T-helper 17 cell (primary cell): ENCODE data around the gene LRRC72. TPM values are rescaled to one million over a fixed set of nuclear protein-coding genes. Genes with fewer than 3 reads are reported as not detected.
"Not testable (repeated sequence)": the region's sequence is repeated elsewhere in the genome, so short reads cannot be mapped to it uniquely, and the experiment has no call there.

ENCODE experiments used
- ATAC-seq: fragments of 150-1000 bp; cut with Tn5 transposase; 2 replicates; pipeline ENCODE4 v1.10.0; 2021; ENCODE audit warnings: mild to moderate bottlenecking, moderate library complexity
- DNase-seq, 3 donors: peaks; one replicate each; pipeline versions ENCODE4 v3.0.0 to v3.0.0-alpha.2; 2020 to 2021
- H3K9me3 ChIP-seq: one replicate; pipeline ENCODE4 v1.7.0; 2013; ENCODE audit warnings: low read length, mild to moderate bottlenecking; ENCODE audit not compliant: control insufficient read depth, poor library complexity, severe bottlenecking
- H3K27ac Mint-ChIP-seq: one replicate; pipeline ENCODE4 v1.8.0; 2022; ENCODE audit warnings: mild to moderate bottlenecking, moderate library complexity, mixed read lengths
- H3K27me3 Mint-ChIP-seq: one replicate; pipeline ENCODE4 v1.8.0; 2022; ENCODE audit warnings: mixed read lengths
- H3K36me3 Mint-ChIP-seq: one replicate; pipeline ENCODE4 v1.8.0; 2022; ENCODE audit warnings: low read depth, mixed read lengths
- H3K4me1 Mint-ChIP-seq: one replicate; pipeline ENCODE4 v1.8.0; 2022; ENCODE audit warnings: mild to moderate bottlenecking, mixed read lengths
- H3K4me3 Mint-ChIP-seq: one replicate; pipeline ENCODE4 v1.8.0; 2022; ENCODE audit warnings: mild to moderate bottlenecking, moderate library complexity, mixed read lengths
- total RNA-seq, 4 donors: library from RNA in 2 of 4; stranded (reverse) in 2 of 4; gene quantifications; one replicate each; pipeline ENCODE4 v1.2.3 and lab custom pipeline; 2022 to 2026

Gene LRRC72
- total RNA-seq, 2 donors from 2014 or later: not detected

DNA sequence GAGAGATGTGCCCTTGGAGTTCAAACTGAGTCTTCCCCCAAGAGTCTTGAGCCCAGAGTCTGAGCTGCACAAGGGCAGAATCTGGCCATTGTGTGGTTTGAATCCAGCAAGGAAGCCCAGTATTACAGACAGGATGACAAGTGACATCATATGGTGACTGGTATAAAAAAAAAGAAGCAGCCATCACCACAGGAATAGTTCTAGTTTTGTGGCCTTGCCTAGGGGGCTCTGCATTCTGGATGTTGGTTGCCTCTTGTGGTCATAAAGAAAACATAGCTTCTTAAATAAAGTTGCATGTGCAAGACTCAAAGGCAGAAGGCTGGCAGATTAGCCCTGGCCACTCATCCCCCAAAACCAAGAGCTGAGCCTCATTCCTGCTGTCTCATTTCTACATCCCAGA, 16.8 kb upstream of the LRRC72 start:
- Mint-ChIP-seq H3K4me1 (peaks cover 2% of the 10 kb centered on the region), H3K27ac (no peak overlapping the region), H3K4me3 (no peak overlapping the region), H3K27me3 (peaks cover 5% of the 10 kb centered on the region), H3K36me3 (no peaks in the 10 kb centered on the region)
- DNase-seq: no peak
- no peak for ATAC-seq
- H3K9me3 ChIP-seq: no peaks in the 10 kb centered on the region

DNA sequence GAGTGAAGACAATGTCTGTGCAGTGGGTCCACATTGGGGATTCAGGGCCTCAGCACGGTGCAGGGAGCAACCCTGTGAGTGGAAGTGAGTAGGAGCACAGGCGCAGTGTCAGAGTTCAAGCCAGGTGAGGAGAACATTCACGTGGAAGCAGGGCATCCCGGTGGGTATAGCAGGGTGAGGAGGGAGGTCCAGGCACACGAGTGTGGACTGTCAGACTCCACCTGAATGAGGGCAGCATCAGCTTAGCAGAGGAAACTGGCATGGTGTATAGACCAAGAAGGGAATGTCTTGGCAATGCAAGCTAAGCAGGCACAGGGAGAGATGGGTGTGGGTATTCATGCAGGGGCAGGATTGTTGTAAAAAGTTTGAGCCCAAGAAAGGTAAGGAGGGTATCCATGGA, 15.3 kb upstream of the LRRC72 start:
- no peak overlapping the region for H3K4me3 Mint-ChIP-seq
- H3K4me1 Mint-ChIP-seq: no peaks in the 10 kb centered on the region
- DNase-seq (no peak), ATAC-seq (no peak)
- peaks cover 5% of the 10 kb centered on the region for H3K27me3 Mint-ChIP-seq
- H3K9me3 ChIP-seq: no peaks in the 10 kb centered on the region
- no peak overlapping the region for H3K27ac Mint-ChIP-seq
- no peaks in the 10 kb centered on the region for H3K36me3 Mint-ChIP-seq

DNA sequence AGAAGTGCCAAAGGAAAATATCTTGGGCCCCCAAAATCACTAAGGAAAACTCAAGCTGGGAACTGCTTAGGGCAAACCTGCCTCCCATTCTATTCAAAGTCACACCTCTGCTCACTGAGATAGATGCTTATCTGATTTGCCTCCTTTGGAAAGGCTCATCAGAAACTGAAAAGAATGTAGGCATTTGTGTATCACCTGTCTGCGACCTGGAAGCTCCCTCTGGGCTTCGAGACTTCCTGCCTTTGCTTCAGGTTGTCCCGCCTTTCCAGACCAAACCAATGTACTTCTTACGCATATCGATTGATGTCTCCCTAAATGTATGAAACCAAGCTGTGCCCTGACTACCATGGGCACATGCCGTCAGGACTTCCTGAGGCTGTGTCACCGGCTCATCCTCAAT, 14.5 kb upstream of the LRRC72 start:
- ATAC-seq: no peak
- peaks cover 5% of the 10 kb centered on the region for H3K27me3 Mint-ChIP-seq

GRCh38 chr7:16514271-16514670, 12.4 kb upstream of the LRRC72 start:
- Mint-ChIP-seq H3K27me3 (peaks cover 5% of the 10 kb centered on the region), H3K4me1 (no peaks in the 10 kb centered on the region), H3K36me3 (no peaks in the 10 kb centered on the region), H3K27ac (no peak overlapping the region), H3K4me3 (no peak overlapping the region)
- ATAC-seq (no peak), DNase-seq (no peak)
- no peaks in the 10 kb centered on the region for H3K9me3 ChIP-seq

More for the DNA sequence above, 14.5 kb upstream of the LRRC72 start:
- no peaks in the 10 kb centered on the region for H3K4me1 Mint-ChIP-seq
- H3K9me3 ChIP-seq: no peaks in the 10 kb centered on the region
- H3K4me3 Mint-ChIP-seq: no peak overlapping the region
- DNase-seq: no peak
- no peak overlapping the region for H3K27ac Mint-ChIP-seq
- H3K36me3 Mint-ChIP-seq: no peaks in the 10 kb centered on the region

DNA sequence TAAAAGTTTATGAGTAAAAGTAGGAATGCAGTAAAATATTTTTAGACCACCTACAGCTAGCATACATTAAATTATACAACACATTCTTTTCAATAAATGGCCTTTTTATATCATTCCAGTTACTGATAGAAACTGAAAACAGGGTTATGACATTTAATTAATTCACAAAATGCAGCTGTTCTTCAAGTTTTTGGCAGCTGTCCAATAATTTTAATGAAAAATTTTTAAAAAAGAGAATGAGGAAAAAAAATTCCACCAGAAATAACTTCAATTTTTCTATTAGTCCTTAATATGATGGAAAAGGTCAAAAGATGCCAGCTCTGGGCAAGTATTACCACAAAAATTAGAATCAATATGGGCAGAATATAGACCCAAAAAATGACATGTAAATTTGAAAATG, 11.9 kb upstream of the LRRC72 start:
- Mint-ChIP-seq H3K27me3 (peaks cover 5% of the 10 kb centered on the region), H3K4me1 (no peaks in the 10 kb centered on the region), H3K36me3 (no peaks in the 10 kb centered on the region), H3K4me3 (no peak overlapping the region), H3K27ac (no peak overlapping the region)
- ATAC-seq (no peak), DNase-seq (no peak)
- H3K9me3 ChIP-seq: no peaks in the 10 kb centered on the region

GRCh38 chr7:16515785-16516685, 10.6 kb upstream of the LRRC72 start:
- Mint-ChIP-seq H3K27ac (no peak overlapping the region), H3K4me3 (no peak overlapping the region), H3K36me3 (no peaks in the 10 kb centered on the region), H3K4me1 (no peaks in the 10 kb centered on the region), H3K27me3 (peaks cover 2% of the 10 kb centered on the region)
- no peaks in the 10 kb centered on the region for H3K9me3 ChIP-seq
- ATAC-seq (no peak), DNase-seq (no peak)

DNA sequence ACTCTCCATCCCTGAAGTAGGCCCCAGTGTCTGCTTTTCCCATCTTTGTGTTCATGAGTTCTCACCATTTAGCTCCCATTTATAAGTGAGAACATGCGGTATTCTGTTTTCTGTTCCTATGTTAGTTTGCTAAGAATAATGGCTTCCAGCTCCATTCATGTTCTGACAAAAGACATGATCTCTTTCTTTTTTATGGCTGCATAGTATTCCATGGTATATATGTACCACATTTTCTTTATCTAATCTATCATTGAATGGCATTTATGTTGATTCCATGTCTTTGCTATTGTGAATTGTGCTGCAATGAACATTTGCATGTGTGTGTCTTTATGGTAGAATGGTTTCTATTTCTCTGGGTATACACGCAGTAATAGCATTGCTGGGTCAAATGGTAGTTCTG, 6.6 kb upstream of the LRRC72 start:
- H3K9me3 ChIP-seq, ATAC-seq, H3K4me1 Mint-ChIP-seq, H3K27me3 Mint-ChIP-seq, DNase-seq, H3K27ac Mint-ChIP-seq, H3K36me3 Mint-ChIP-seq, H3K4me3 Mint-ChIP-seq: not testable (repeated sequence)

GRCh38 chr7:16524332-16524731, 2.3 kb upstream of the LRRC72 start:
- no peaks in the 10 kb centered on the region for H3K9me3 ChIP-seq
- H3K27ac Mint-ChIP-seq: no peak overlapping the region
- DNase-seq (no peak), ATAC-seq (no peak)
- no peak overlapping the region for H3K4me3 Mint-ChIP-seq
- H3K27me3 Mint-ChIP-seq: no peaks in the 10 kb centered on the region
- no peaks in the 10 kb centered on the region for H3K36me3 Mint-ChIP-seq
- peaks cover 8% of the 10 kb centered on the region for H3K4me1 Mint-ChIP-seq

DNA sequence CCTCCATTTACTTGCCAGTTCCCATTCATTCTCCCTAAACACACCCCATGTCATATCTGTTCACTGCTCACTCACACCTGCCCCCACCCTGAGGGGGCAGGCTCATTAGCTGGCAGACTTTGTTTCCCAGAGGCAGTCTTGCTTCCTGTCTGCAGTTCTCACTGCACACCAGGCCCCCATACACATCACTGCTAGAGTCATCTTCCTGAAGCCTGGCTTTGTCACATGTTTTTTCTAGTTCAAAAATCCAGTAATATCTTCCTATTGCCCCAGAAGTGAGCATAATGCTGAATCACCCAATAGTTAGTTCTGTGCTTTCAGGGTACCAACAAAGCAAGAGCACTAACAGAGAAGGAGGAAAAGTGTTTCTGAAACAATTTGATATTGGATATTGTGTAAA, 1.9 kb downstream of the LRRC72 start:
- Mint-ChIP-seq H3K27ac (peak overlapping the region; percentile 30), H3K4me3 (no peak overlapping the region), H3K27me3 (no peaks in the 10 kb centered on the region), H3K4me1 (peaks cover 8% of the 10 kb centered on the region), H3K36me3 (no peaks in the 10 kb centered on the region)
- DNase-seq (no peak), ATAC-seq (no peak)
- H3K9me3 ChIP-seq: no peaks in the 10 kb centered on the region

- DNase-seq (no peak), ATAC-seq (no peak)
- Mint-ChIP-seq H3K27ac (no peak overlapping the region), H3K4me1 (peaks cover 8% of the 10 kb centered on the region), H3K4me3 (no peak overlapping the region), H3K27me3 (no peaks in the 10 kb centered on the region), H3K36me3 (no peaks in the 10 kb centered on the region)
- H3K9me3 ChIP-seq: no peaks in the 10 kb centered on the region
Measured at GRCh38 chr7:16529697-16530096, 3.1 kb downstream of the LRRC72 start.

GRCh38 chr7:16531707-16532106, 5.1 kb downstream of the LRRC72 start:
- H3K9me3 ChIP-seq: no peaks in the 10 kb centered on the region
- ATAC-seq (no peak), DNase-seq (no peak)
- peaks cover 8% of the 10 kb centered on the region for H3K4me1 Mint-ChIP-seq
- H3K27me3 Mint-ChIP-seq: no peaks in the 10 kb centered on the region
- no peak overlapping the region for H3K4me3 Mint-ChIP-seq
- no peaks in the 10 kb centered on the region for H3K36me3 Mint-ChIP-seq
- H3K27ac Mint-ChIP-seq: no peak overlapping the region

DNA sequence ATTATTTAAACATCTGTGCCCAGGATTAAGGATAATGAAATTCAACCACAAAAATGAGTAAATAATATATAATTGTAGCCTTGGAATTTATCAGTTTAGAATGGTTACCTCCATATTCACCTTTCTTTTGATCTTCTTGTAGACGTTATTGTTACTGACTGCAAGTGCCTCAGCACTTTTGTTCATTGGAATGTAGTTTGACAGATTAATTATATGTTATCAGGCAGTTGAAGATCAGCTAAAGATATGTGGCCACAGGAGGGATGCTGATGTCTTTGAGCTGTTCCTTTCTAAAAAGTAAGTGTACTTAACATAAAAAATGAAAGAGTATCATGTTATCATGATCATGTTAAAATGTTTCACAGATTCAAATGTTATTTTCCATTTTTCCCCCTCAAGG, 5.6 kb downstream of the LRRC72 start:
- no peak overlapping the region for H3K4me3 Mint-ChIP-seq
- H3K36me3 Mint-ChIP-seq: no peaks in the 10 kb centered on the region
- H3K27ac Mint-ChIP-seq: no peak overlapping the region
- DNase-seq: no peak
- H3K9me3 ChIP-seq: no peaks in the 10 kb centered on the region
- no peaks in the 10 kb centered on the region for H3K27me3 Mint-ChIP-seq
- ATAC-seq: no peak
- peaks cover 8% of the 10 kb centered on the region for H3K4me1 Mint-ChIP-seq

DNA sequence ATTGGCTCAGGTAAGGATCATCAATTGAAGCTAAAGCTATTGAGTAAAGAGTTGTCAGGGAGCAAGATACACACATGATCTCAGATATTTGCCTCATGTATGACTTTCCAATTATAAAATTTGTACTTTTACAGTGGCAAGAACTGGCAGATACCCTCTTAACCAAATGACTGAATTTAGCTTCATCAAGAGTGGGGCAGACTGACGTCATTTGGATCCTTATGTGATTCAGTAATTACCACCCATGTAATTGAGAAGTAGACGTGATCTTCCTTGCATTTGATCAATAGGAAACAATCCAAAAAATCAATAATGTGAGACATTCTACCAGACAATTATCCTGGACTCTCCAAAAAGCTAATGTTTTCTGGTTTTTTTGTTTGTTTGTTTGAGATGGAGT, 8.9 kb downstream of the LRRC72 start:
- Mint-ChIP-seq H3K36me3 (no peaks in the 10 kb centered on the region), H3K27me3 (no peaks in the 10 kb centered on the region), H3K4me3 (no peak overlapping the region)

DNA sequence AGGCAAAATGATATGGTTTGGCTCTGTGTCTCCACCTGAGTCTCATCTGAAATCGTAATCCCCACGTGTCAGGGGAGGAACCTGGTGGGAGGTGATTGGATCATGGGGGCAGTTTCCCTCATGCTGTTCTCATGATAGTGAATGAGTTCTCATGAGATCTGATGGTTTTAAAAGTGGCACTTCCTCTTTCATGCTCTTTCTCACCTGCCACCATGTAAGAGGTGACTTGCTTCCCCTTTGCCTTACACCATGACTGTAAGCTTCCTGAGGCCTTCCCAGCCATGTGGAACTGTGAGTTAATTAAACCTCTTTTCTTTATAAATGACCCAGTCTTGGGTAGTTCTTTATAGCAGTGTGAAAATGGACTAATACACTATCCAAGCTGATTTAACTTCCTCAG, 13.9 kb downstream of the LRRC72 start:
- not testable (repeated sequence) for DNase-seq, H3K4me1 Mint-ChIP-seq, H3K27ac Mint-ChIP-seq, ATAC-seq, H3K4me3 Mint-ChIP-seq, H3K36me3 Mint-ChIP-seq, H3K9me3 ChIP-seq, H3K27me3 Mint-ChIP-seq

More for the DNA sequence above, 8.9 kb downstream of the LRRC72 start:
- ATAC-seq (no peak), DNase-seq (no peak)
- no peak overlapping the region for H3K27ac Mint-ChIP-seq
- no peaks in the 10 kb centered on the region for H3K9me3 ChIP-seq
- H3K4me1 Mint-ChIP-seq: no peaks in the 10 kb centered on the region
